PC-3 (cell line): ENCODE data around the gene BCHE. TPM values are rescaled to one million over a fixed set of nuclear protein-coding genes. Genes with fewer than 3 reads are reported as not detected.

ENCODE experiments used
- ATAC-seq: fragments of 200-7000 bp; cut with Tn5 transposase; 2 replicates; pipeline ENCODE4 v1.9.1; 2020; ENCODE audit warnings: mild to moderate bottlenecking, moderate library complexity
- BruUV-seq: library from RNA; stranded (reverse); fragments of 400-500 nt; replicated peaks from 2 replicates; lab custom pipeline; 2021; lab: Mats Ljungman, UMichigan
- CTCF ChIA-PET: fragments of 300-600 bp; sonication (Branson Sonifier 250); formaldehyde crosslinking; loops from one replicate; lab custom pipeline; 2022; ENCODE audit warnings: antibody characterized with exemption; lab: Charles Lee
- POLR2A ChIA-PET: fragments of 300-600 bp; sonication (Branson Sonifier 250); formaldehyde crosslinking; loops from one replicate; lab custom pipeline; 2022; ENCODE audit warnings: antibody characterized with exemption; ENCODE audit not compliant: unreplicated experiment; lab: Charles Lee
- DNase-seq: peaks from one replicate; pipeline ENCODE4 v3.0.0-alpha.2; 2015
- H2AFZ ChIP-seq: fragments of 300-600 bp; sonication (generic); 2 replicates; pipeline ENCODE4 v1.6.0; 2016; ENCODE audit warnings: antibody characterized with exemption, low read length
- H3F3A ChIP-seq: fragments of 300-600 bp; sonication (generic); one replicate; pipeline ENCODE4 v1.6.0; 2017; ENCODE audit warnings: antibody characterized with exemption, low read length, control low read depth, mild to moderate bottlenecking; ENCODE audit not compliant: unreplicated experiment
- H3K27ac ChIP-seq: fragments of 300-600 bp; sonication (generic); 2 replicates; pipeline ENCODE4 v1.5.1; 2016; ENCODE audit warnings: mild to moderate bottlenecking, low read length
- H3K27me3 ChIP-seq: fragments of 300-600 bp; sonication (generic); 2 replicates; pipeline ENCODE4 v1.6.1; 2016; ENCODE audit warnings: low read length, mixed read lengths
- H3K36me3 ChIP-seq: fragments of 300-600 bp; sonication (generic); 2 replicates; pipeline ENCODE4 v1.6.1; 2016; ENCODE audit warnings: low read depth, mixed run types, low read length, mixed read lengths
- H3K4me1 ChIP-seq: fragments of 300-600 bp; sonication (generic); 2 replicates; pipeline ENCODE4 v1.5.1; 2016; ENCODE audit warnings: low read length; ENCODE audit not compliant: insufficient read depth
- H3K4me2 ChIP-seq: fragments of 300-600 bp; sonication (generic); 2 replicates; pipeline ENCODE4 v1.6.0; 2016; ENCODE audit warnings: low read length
- H3K4me3 ChIP-seq: fragments of 300-600 bp; sonication (generic); 2 replicates; pipeline ENCODE4 v1.5.1; 2016; ENCODE audit warnings: mild to moderate bottlenecking, low read length, mixed read lengths
- H3K79me2 ChIP-seq: fragments of 300-600 bp; sonication (generic); 2 replicates; pipeline ENCODE4 v1.6.1; 2017; ENCODE audit warnings: low read length, mixed read lengths
- H3K9ac ChIP-seq: fragments of 300-600 bp; sonication (generic); 2 replicates; pipeline ENCODE4 v1.6.0; 2016; ENCODE audit warnings: mild to moderate bottlenecking, low read length
- H3K9me2 ChIP-seq: fragments of 300-600 bp; sonication (generic); replicated peaks from 2 replicates; pipeline ENCODE4 v1.6.1; 2016; ENCODE audit warnings: mixed run types, low read length, mixed read lengths
- H3K9me3 ChIP-seq: fragments of 300-600 bp; sonication (generic); 2 replicates; pipeline ENCODE4 v1.6.1; 2016; ENCODE audit warnings: low read length, mixed read lengths
- H4K20me1 ChIP-seq: fragments of 300-600 bp; sonication (generic); 2 replicates; pipeline ENCODE4 v1.6.1; 2016; ENCODE audit warnings: low read length, mixed read lengths
- EZH2 ChIP-seq: fragments of 300-600 bp; sonication (generic); IDR thresholded peaks from one replicate; pipeline ENCODE4 v1.6.1; 2017; ENCODE audit warnings: antibody characterized with exemption, mild to moderate bottlenecking, low read length; ENCODE audit not compliant: unreplicated experiment
- EZH2phosphoT487 ChIP-seq: fragments of 300-600 bp; sonication (generic); IDR thresholded peaks from 2 replicates; pipeline ENCODE4 v1.6.1; 2018; ENCODE audit warnings: mild to moderate bottlenecking, antibody characterized with exemption, low read length, borderline replicate concordance
- intact Hi-C: fragments of 100-400 bp; cut with micrococcal nuclease; formaldehyde crosslinking; loops from 2 replicates; pipeline ENCODE4 v1.9.0; 2023
- total RNA-seq: library from RNA; depleted of rRNA; stranded (reverse); fragments of >200 nt; gene quantifications from 2 replicates; pipeline ENCODE4 v1.2.3, GENCODE V29; 2014
- TF ChIP-seq, protein P1 (sequence below): fragments of 300-600 bp; sonication (generic); conservative IDR thresholded peaks from 2 replicates; pipeline ENCODE4 v1.5.1; 2017; ENCODE audit warnings: antibody characterized with exemption, low read depth, mild to moderate bottlenecking, low read length

Gene BCHE
- total RNA-seq, 1 experiment from 2014 or later = 0.18 TPM

DNA sequence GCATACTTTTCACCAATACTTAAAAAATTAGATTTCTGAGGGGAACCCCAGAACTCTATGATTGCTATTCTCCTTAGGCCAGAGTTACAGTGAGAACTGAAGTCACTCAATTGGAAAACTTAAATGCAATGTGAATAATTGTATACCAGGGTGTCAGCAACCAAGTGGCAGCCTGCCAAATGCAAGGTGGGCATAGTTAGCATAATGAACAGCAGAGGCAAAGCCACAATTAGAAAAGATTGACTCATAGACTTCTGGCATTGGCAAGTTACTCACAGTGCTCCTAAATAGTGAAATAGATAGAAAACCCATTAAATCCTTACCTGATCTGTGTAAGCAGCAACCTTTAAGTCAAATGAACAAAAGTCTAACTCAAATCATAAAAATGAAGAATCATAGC, 94.9 kb downstream of the BCHE start:
- Histone ChIP-seq H3K4me1 (no peaks in the 10 kb centered on the region; the same call in 1 of the 2 replicates), H3K4me3 (no peak overlapping the region), H3K9ac (no peak overlapping the region), H4K20me1 (no peaks in the 10 kb centered on the region), H3K36me3 (no peaks in the 10 kb centered on the region), H3K9me2 (no peaks in the 10 kb centered on the region), H2AFZ (no peak overlapping the region), H3F3A (no peaks in the 10 kb centered on the region), H3K27me3 (no peaks in the 10 kb centered on the region), H3K4me2 (no peak overlapping the region), H3K79me2 (no peaks in the 10 kb centered on the region), H3K9me3 (no peaks in the 10 kb centered on the region), H3K27ac (no peak overlapping the region)
- intact Hi-C loops = no loop called here
- ChIA-PET CTCF (no interaction called here), POLR2A (no interaction called here)
- no TSS peak for BruUV-seq
- TF ChIP-seq EZH2phosphoT487 = no peak
- TF ChIP-seq, protein P1, sequence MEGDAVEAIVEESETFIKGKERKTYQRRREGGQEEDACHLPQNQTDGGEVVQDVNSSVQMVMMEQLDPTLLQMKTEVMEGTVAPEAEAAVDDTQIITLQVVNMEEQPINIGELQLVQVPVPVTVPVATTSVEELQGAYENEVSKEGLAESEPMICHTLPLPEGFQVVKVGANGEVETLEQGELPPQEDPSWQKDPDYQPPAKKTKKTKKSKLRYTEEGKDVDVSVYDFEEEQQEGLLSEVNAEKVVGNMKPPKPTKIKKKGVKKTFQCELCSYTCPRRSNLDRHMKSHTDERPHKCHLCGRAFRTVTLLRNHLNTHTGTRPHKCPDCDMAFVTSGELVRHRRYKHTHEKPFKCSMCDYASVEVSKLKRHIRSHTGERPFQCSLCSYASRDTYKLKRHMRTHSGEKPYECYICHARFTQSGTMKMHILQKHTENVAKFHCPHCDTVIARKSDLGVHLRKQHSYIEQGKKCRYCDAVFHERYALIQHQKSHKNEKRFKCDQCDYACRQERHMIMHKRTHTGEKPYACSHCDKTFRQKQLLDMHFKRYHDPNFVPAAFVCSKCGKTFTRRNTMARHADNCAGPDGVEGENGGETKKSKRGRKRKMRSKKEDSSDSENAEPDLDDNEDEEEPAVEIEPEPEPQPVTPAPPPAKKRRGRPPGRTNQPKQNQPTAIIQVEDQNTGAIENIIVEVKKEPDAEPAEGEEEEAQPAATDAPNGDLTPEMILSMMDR = no peak
- no peak for TF ChIP-seq EZH2
- ATAC-seq = no peak
- DNase-seq = no peak

DNA sequence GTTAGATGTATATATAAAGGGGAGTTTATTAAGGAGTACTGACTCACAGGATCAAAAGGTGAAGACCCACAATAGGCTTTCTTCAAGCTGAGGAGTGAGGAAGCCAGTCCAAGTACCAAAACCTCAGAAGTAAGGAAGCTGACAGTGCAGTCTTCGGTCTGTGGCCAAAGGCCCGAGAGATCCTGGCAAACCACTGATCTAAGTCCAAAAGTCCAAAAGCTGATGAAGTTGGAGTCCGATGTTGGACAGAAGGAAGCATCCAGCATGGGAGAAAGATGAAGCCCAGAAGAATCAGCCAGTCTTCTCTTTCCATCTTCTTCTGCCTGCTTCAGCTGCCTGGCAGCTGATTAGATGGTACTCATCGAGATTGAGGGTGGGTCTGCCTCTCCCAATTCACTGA, 107.5 kb downstream of the BCHE start:
- DNase-seq = no peak
- POLR2A ChIA-PET = no interaction called here
- intact Hi-C loops = no loop called here

DNA sequence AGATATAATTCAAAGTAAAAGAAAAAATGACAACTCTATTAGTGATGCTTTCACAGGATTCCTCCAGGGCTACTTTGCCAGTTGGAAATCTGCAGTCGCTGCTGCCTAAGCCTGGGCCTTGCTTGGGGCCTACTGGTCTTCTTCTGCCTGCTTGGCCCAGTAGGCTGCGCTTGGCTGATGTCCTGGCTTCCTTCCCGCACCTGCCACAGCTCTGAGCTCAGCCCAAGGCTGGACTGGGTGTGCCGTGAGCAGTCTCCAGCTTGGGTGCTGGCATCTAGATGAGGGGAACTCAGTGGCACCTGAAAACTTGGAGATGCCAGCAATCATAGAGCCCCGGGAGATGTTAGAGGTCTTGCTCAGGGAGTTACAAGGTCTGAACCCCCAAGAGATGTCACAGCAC, 108.3 kb downstream of the BCHE start:
- ATAC-seq (no peak), DNase-seq (no peak)
- Histone ChIP-seq H3K4me3 (no peak overlapping the region), H2AFZ (no peak overlapping the region), H3K9ac (no peak overlapping the region), H4K20me1 (no peaks in the 10 kb centered on the region), H3K79me2 (no peaks in the 10 kb centered on the region), H3K9me3 (no peaks in the 10 kb centered on the region), H3K27ac (no peak overlapping the region), H3K36me3 (no peaks in the 10 kb centered on the region), H3K4me2 (no peak overlapping the region), H3K9me2 (no peaks in the 10 kb centered on the region), H3K27me3 (no peaks in the 10 kb centered on the region), H3F3A (no peaks in the 10 kb centered on the region), H3K4me1 (no peaks in the 10 kb centered on the region)
- POLR2A ChIA-PET = no interaction called here
- intact Hi-C loops = no loop called here
- no TSS peak for BruUV-seq
- TF ChIP-seq, protein P1 = no peak
- TF ChIP-seq EZH2phosphoT487 (no peak), EZH2 (no peak)
- CTCF ChIA-PET = no interaction called here

More for the DNA sequence above, 107.5 kb downstream of the BCHE start:
- CTCF ChIA-PET = no interaction called here
- no TSS peak for BruUV-seq
- Histone ChIP-seq H3K36me3 (no peaks in the 10 kb centered on the region), H3K4me3 (no peak overlapping the region), H4K20me1 (no peaks in the 10 kb centered on the region), H3F3A (no peaks in the 10 kb centered on the region), H2AFZ (no peak overlapping the region), H3K9me3 (no peaks in the 10 kb centered on the region), H3K27me3 (no peaks in the 10 kb centered on the region), H3K79me2 (no peaks in the 10 kb centered on the region), H3K9ac (no peak overlapping the region), H3K27ac (no peak overlapping the region), H3K4me1 (no peaks in the 10 kb centered on the region), H3K9me2 (no peaks in the 10 kb centered on the region), H3K4me2 (no peak overlapping the region)
- no peak for TF ChIP-seq EZH2
- TF ChIP-seq, protein P1 = no peak
- no peak for TF ChIP-seq EZH2phosphoT487
- no peak for ATAC-seq
